Right lobe of liver (tissue), 6 donors: ENCODE results near the gene ZC3HAV1. TPM values are rescaled to one million over a fixed set of nuclear protein-coding genes. Genes with fewer than 3 reads are reported as not detected.
A peak's percentile ranks its signal among the peaks of the same experiment; 100 is the strongest.

ENCODE experiments used
- ATAC-seq, 4 donors: fragments of 200-7000 bp; cut with Tn5 transposase; one replicate each; pipeline ENCODE4 v1.9.1; 2020; ENCODE audit warnings: mild to moderate bottlenecking in 4 of 4, moderate library complexity in 4 of 4
- DNase-seq, 3 donors: peaks; one replicate each; pipeline ENCODE4 v3.0.0-alpha.2; 2020
- H3K27ac ChIP-seq, 3 donors: fragments of 200-600 bp; one replicate each; pipeline ENCODE4 v1.8.0; 2022
- H3K27me3 ChIP-seq, 2 donors: fragments of 200-600 bp; one replicate each; pipeline ENCODE4 v1.8.0; 2022
- H3K36me3 ChIP-seq, 4 donors: fragments of 200-600 bp; sonication (generic) in 1 of 4; one replicate each; pipeline versions ENCODE4 v1.5.1 to v1.8.0; 2017 to 2022; ENCODE audit warnings: control low read depth in 1 of 4
- H3K4me1 ChIP-seq, 4 donors: fragments of 200-600 bp; sonication (generic) in 1 of 4; one replicate each; pipeline versions ENCODE4 v1.5.1 to v1.8.0; 2017 to 2022; ENCODE audit warnings: control low read depth in 1 of 4
- H3K4me3 ChIP-seq, 3 donors: fragments of 200-600 bp; one replicate each; pipeline ENCODE4 v1.8.0; 2022
- H3K9me3 ChIP-seq, 4 donors: fragments of 200-600 bp; sonication (generic) in 1 of 4; one replicate each; pipeline versions ENCODE4 v1.5.1 to v1.8.0; 2017 to 2022; ENCODE audit warnings: control low read depth in 1 of 4
- CTCF ChIP-seq, 4 donors: fragments of 200-600 bp in 3 of 4; fragments of 450-650 bp in 1 of 4; IDR thresholded peaks; one replicate each; pipeline versions ENCODE4 v1.5.1 to v1.8.0; 2016 to 2022; ENCODE audit warnings: antibody characterized with exemption in 4 of 4, mild to moderate bottlenecking in 2 of 4
- POLR2A ChIP-seq: fragments of 450-650 bp; IDR thresholded peaks from one replicate; pipeline ENCODE4 v1.6.1; 2017; ENCODE audit warnings: antibody characterized with exemption, mild to moderate bottlenecking
- WGBS: methylation state at CpG from one replicate; pipeline ENCODE4 v1.1.6; 2018; ENCODE audit warnings: low coverage, low lambda C conversion rate; ENCODE audit not compliant: insufficient coverage; ENCODE audit errors: missing lambda C conversion rate; 5-methylcytosine and 5-hydroxymethylcytosine counted together
- intact Hi-C, 2 donors: fragments of 100-400 bp; cut with DNase I; formaldehyde crosslinking; loops; one replicate each; pipeline versions ENCODE4 v1.11.2 to v1.14.1; 2022
- total RNA-seq, 6 experiments: library from RNA; depleted of rRNA in 2 of 6; stranded (reverse); fragments of >200 nt in 2 of 6; fragmentation: NEBNext Ultra II Directional in 3 of 6; extraction: Animal tissue kit (Norgen Biotek cat#: 25700) in 3 of 6; gene quantifications; one replicate each; pipeline versions ENCODE4 v1.1.0 to v1.2.4, GENCODE V29; 2016 to 2023
- donor health status: DM: no; HTN: yes; CAD: no.
- donor health status: DM: no; HTN: no; CAD: no.
- donor health status: DM: no; HTN: no; CAD: no.
- donor health status: DM: no; HTN: yes; CAD: no.
- donor health status: DM: no; HTN: yes; CAD: no.

The ZC3HAV1 gene
- total RNA-seq, 6 experiments from 2014 or later: 12.3 to 20.6 (median 17.7) TPM

- Histone ChIP-seq H3K4me3 (no peak overlapping the region), H3K36me3 (peaks cover 6 to 54% (median 28%) of the 10 kb centered on the region in 4 donors), H3K27me3 (no peaks in the 10 kb centered on the region), H3K4me1 (peaks cover 0 to 25% (median 6%) of the 10 kb centered on the region in 4 donors), H3K9me3 (no peaks in the 10 kb centered on the region), H3K27ac (peak overlapping the region in 2 of 3 donors; percentile 37 to 51)
- DNase-seq (peak in 2 of 3 donors; percentile 40 to 76), ATAC-seq (peak; percentile 85 to 95 (median 93))
- intact Hi-C loops: loop anchor here in 1 of 2 donors (10.0 kb wide), 1 partner anchor 60 kb away; no protein-coding TSS in a partner anchor
- TF ChIP-seq CTCF (IDR thresholded peaks at IDR 0.05) (peak; percentile 86 to 89 (median 88)), POLR2A (no peak)
- WGBS: 21% methylated on average over 8 of the region's 9 CpGs
Observed at GRCh38 chr7:139075031-139075652, 34.4 kb downstream of the ZC3HAV1 start.

DNA sequence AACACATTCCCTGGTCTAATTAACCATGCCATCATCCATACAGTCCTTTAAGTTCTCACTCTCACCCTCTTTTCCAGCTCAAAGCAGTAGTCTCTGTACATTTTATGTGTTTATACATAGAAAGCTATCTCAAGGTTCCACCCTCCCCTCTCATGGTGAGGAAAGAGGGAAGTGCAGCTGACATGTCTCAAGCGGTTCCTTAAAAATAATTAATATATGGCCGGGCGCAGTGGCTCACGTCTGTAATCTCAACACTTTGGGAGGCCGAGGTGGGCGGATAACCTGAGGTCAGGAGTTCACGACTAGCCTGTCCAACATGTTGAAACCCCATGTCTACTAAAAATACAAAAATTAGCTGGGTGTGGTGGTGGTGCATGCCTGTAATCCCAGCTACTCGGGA is 36.7 kb downstream of the ZC3HAV1 start:
- Histone ChIP-seq H3K27ac (no peak overlapping the region), H3K36me3 (peaks cover 5 to 50% (median 23%) of the 10 kb centered on the region in 4 donors)
- no peak for ATAC-seq

DNA sequence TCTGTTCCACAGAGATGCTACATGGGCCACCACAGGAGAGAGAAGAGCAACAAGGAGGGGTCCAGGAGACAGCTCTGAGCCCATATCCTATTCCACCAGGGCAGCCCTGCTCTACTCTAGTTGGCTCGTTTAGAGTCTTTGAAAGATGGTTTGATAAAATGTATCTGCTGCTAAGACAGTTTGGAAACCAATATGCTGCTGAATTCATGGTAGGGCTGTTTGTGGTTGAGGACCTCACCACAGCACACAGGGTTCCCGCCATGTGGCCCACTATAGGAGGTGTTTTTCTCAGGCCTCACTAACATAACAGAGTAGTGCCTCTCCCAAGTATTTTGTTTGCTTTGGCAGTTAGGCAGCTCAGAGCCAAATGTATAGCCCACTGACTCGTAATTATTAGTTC is 37.8 kb downstream of the ZC3HAV1 start:
- ATAC-seq (no peak), DNase-seq (no peak)
- Histone ChIP-seq H3K9me3 (no peaks in the 10 kb centered on the region), H3K4me1 (peaks cover 0 to 26% (median 8%) of the 10 kb centered on the region in 4 donors), H3K36me3 (peaks cover 5 to 50% (median 22%) of the 10 kb centered on the region in 4 donors), H3K27ac (no peak overlapping the region), H3K4me3 (no peak overlapping the region), H3K27me3 (no peaks in the 10 kb centered on the region)
- WGBS: 62% methylated on average over 3 of the region's 3 CpGs
- TF ChIP-seq CTCF (IDR thresholded peaks at IDR 0.05) (no peak), POLR2A (no peak)
- intact Hi-C loops: loop anchor here in 1 of 2 donors (10.0 kb wide), 1 partner anchor 57 kb away; no protein-coding TSS in a partner anchor

More for the DNA sequence above, 36.7 kb downstream of the ZC3HAV1 start:
- Histone ChIP-seq H3K27me3 (no peaks in the 10 kb centered on the region), H3K4me1 (peaks cover 0 to 25% (median 6%) of the 10 kb centered on the region in 4 donors), H3K9me3 (no peaks in the 10 kb centered on the region), H3K4me3 (no peak overlapping the region)
- WGBS: 57% methylated on average over 8 of the region's 8 CpGs
- DNase-seq: no peak
- intact Hi-C loops: loop anchor here in 1 of 2 donors (10.0 kb wide), 1 partner anchor 58 kb away; no protein-coding TSS in a partner anchor
- TF ChIP-seq CTCF (IDR thresholded peaks at IDR 0.05) (no peak), POLR2A (no peak)

DNA sequence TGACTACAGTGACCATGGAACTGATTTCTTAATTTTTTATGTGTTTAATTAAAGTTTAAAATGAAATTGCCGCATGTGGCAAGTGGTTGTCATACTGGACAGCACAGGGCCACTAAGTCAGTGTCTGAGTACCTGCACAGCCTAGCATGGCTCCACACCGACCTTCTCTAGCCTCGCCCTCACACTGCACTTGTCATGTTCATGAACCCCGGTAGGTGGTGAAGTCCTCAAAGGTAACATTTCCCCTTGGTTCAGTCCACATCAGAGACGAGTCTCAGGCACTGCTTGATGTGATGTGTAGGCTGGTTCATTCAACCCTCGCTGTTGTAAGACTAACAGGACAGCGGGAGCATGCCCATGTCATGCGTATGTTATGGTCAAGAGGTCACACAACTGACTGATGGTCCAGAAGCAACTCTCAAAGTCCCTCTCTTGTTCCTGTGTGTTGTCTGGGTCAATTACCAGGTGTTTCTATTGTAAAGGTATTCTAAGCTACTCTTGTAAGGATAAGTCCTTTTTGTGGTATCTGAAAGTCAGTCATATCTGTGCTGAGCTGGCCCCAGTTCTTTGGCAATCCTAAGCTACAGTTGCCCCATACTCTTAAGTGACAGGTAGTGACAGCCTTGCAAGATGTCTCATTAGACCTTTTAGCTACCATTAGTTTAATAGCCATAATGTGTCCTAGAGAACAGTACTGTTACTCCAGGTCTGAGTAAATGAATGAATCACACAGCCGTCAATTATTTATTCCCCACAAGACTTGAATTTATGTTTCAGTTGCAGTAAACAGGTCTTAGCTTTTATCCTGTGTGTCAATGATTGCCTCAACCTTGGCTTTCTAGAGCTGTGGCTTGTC is 40.7 kb downstream of the ZC3HAV1 start:
- no peak for DNase-seq
- ATAC-seq: peak; percentile 3 to 34 (median 25)
- Histone ChIP-seq H3K27me3 (no peaks in the 10 kb centered on the region), H3K9me3 (no peaks in the 10 kb centered on the region), H3K27ac (no peak overlapping the region), H3K4me1 (peaks cover 0 to 26% (median 9%) of the 10 kb centered on the region in 4 donors), H3K36me3 (peaks cover 4 to 60% (median 25%) of the 10 kb centered on the region in 4 donors), H3K4me3 (no peak overlapping the region)
- TF ChIP-seq POLR2A (no peak), CTCF (IDR thresholded peaks at IDR 0.05) (peak in 1 of 4 donors; percentile 2)
- 75% methylated on average over 4 of the region's 9 CpGs for WGBS
- intact Hi-C loops: loop anchor here in 1 of 2 donors (10.0 kb wide), 1 partner anchor 54 kb away; no protein-coding TSS in a partner anchor
